ENCODE measurements around the gene MRLN.
"Not testable (repeated sequence)": the region's sequence is repeated elsewhere in the genome, so short reads cannot be mapped to it uniquely, and the experiment has no call there.

The MRLN gene

DNA sequence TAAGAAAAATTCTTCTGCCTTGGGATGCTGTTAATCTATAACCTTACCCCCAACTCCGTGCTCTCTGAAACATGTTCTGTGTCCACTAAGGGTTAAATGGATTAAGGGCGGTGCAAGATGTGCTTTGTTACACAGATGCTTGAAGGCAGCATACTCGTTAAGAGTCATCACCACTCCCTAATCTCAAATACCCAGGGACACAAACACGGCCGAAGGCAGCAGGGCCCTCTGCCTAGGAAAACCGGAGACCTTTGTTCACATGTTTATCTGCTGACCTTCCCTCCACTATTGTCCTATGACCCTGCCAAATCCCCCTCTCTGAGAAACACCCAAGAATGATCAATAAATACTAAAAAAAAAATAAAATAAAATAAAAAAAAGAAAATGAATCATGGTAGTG is 8.5 kb downstream of the MRLN start:
- not testable (repeated sequence) for DNase-seq

DNA sequence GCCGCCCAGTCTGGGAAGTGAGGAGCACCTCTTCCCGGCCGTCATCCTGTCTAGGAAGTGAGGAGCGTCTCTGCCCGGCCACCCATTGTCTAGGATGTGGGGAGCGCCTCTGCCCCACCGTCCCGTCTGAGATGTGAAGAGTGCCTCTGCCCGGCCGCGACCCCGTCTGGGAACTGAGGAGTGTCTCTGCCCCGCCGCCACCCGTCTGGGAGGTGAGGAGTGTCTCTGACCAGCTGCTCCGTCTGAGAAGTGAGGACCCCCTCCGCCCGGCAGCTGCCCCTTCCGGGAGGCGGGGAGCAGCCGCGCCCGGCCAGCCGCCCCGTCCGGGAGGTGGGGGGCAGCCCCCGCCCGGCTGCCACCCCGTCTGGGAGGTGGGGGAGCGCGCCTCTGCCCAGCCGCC is 9.1 kb downstream of the MRLN start:
- DNase-seq, result not testable (repeated sequence)

DNA sequence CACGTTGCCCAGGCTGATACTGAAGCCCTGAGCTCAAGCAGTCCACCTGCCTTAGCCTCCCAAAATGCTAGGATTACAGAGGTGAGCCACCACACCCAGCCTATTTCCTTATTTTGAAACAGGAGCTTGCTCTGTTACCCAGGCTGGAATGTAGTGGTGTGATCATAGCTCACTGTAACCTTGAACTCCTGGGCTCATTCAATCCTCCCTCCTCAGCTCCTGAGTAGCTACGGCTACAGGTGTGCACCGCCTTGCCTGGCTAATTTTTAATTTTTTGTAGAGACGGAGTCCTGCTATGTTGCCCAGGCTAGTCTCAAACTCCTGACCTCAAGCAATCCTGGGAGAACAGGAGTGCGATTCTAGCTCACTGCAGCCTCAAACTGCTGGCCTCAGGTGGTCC is 11.7 kb downstream of the MRLN start:
- DNase-seq, result no peak

DNA sequence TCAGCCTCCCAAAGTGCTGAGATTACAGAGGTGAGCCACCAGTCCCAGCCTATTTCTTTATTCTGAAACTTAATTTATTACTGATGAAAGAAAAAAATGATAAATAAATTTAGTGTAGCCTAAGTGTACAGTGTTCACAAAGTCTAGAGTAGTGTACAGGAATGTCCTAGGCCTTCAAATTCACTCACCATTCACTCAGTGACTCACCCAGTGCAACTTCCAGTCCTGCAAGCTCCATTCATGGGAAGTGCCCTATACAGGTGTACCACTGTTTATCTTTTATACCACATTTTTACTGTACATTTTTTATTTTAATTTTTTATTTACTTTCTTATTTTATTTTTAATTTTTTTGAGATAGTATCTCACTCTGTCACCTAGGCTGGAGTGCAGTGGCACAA is 12.2 kb downstream of the MRLN start:
- DNase-seq, result no peak

DNA sequence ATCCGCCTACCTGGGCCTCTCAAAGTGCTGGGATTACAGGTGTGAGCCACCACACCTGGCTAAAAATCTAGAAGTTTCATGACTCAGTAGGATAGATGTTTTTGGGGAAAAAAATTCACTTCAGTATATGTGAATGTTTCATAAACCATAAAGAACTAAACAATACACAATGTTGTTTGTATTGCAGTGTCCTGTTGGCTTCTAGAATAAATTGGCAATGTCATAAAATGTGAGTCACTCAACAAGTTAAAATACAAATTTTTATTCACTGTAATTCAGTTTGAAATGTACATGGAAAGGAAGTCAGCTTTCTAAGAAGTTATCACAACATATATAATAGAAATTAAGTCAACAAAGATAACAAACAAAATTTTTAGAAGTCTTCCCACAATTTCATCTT is 16.5 kb downstream of the MRLN start:
- DNase-seq, result no peak

DNA sequence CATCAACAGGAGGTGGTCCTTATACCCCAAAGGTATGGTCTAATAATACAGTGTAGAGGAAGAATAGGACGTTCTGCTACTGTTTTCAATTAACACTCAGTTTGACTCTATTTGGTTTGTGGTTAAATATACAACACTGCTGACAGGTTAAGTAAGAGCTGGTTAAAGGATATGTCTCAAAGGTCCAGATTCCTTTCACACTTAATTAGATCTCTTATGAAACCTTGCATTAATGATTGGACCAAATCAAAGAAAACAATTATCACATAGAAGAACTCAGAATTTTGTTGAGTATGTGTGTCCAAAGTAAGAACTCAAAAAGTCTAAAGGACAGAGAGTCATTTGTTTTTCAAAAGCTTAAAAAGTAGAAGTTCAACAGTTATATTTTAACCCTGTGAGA is 18.0 kb downstream of the MRLN start:
- DNase-seq, result no peak

DNA sequence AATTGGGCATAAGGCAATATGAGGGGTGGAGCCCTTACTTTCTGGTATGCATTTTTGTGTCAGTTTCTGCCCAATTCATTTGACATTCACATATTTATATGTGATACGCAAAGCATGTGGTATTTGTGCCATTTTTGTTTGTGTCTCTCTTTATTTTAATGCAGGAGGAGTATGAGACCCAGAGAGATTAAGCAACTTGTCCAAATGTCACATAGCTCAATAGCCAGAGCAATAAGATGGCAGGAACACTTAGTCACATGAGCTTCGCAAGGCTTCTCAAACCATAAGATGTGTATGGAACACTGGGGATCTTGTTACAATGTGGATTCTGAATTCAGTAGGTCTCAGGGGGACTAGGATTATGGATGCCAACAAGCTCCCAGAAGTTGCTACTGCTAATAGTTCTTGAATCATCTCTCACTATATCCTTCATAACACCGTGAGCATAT is 19.2 kb downstream of the MRLN start:
- DNase-seq, result no peak

DNA sequence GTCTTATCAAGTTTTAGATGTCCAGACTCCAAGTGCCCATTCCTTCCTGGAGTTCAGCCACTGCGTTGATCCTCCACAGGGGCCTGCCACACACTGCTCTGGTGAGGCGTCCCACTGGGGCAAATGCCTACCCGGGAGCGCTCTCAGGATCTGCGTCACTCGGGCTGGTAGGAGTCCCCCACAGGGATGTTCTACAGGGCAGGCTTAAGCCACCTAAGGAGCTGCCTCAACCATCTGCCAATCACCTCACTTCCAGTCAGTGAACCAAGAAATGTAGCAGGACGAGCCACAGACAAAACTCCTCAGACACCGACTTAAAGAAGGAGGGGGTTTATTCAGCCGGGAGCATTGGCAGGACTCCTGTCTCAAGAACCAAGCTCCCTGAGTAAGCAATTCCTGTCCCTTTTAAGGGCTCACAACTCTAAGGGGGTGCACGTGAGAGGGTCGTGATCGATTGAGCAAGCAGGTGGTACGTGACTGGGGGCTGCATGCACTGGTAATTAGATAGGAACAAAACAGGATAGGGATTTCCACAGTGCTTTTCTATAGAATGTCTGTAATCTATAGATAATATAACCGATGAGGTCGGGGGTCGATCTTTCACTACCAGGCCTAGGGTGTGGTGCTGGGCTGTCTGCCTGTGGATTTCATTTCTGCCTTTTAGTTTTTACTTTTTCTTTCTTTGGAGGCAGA is 19.8 kb downstream of the MRLN start:
- not testable (repeated sequence) for DNase-seq

DNA sequence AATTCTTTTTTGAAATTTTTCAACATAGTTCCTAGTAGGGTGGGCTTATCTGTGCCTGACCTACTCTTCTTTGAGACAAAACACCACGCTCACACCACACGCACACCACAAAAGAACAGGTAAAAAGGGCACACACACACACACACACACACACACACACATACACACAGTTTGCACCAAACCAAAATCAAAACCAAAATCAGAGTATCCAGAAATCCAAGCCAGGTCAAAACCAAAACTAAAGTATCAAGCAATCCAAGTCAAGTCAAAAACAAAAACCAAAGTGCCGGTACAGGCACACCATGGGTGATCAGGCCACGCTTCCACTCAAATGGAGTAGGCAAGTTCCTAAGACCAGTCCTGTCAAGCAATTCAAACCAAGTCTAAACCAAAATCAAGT is 20.4 kb downstream of the MRLN start:
- not testable (repeated sequence) for DNase-seq

DNA sequence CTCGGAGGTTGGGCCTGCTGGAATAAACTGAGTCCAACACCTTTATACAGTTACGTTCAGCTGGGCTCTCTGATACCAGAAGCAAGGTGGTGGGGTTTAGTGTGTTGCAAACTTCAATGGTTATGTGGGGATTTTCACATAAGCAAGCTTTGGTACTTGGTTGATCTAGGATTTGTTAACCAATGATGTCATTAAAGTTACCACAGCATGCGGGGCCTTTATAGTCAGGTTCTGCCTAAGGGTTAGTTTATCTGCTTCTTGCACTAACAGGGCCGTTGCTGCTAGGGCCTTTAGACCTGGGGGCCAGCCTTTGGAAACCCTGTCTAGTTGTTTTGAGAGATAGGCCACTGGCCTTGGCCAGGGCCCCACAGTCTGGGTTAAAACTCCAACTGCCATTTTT is 24.1 kb downstream of the MRLN start:
- not testable (repeated sequence) for DNase-seq

DNA sequence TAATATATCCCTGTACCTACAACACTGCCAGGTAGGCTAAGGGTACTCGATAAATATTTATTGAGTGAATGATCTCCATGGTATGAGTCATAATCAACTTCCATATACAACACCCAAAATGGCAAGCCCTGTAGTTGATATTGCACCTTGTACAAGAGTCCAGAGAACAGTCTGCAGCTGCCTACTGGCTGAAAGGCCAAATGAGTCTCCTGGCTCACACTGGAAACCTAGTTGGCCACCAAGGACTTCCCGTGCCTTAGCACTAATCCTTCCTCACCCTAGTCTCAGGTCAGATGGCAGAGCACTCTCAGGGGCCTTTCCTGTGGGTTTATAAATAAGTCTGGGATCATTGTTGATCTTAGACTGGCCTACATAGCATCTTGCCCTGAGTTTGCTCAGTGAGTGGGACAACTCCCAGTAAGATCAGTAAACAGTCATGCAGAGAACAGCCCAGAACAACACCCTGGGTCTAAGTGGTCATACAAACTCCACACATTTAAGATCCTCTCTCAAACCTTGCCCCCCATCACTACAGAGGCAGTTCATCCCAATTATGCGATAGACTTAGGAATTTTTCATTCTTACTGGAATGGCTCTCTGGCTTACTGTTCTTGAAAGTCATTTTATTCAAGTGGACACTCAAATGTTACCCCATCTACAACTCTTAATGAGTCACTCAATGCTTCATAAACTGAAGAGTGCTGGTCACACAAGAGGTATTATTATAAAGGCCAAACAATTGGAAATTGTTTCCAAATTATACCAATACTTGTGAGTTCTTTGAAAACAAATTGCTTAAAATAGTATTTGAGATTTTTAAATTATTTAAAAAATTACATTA is 28.9 kb downstream of the MRLN start:
- DNase-seq, result no peak

DNA sequence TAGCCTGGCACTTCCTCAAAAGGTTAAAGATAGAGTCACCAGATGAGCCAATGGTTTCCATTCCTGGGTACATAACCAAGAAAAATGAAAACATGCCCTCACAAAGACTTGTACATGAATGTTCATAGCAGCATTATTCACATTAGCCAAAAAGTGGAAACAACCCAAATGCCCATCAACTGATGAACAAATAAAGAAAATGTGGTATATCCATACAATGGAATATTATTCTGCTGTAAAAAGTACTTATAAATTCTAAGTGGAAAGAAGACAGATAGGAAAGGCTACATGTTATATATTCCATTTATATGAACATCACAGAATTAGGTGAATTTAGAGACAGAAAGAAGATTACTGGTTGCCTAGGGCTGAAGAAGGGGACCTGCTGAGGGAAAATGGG is 32.9 kb downstream of the MRLN start:
- no peak for DNase-seq

DNA sequence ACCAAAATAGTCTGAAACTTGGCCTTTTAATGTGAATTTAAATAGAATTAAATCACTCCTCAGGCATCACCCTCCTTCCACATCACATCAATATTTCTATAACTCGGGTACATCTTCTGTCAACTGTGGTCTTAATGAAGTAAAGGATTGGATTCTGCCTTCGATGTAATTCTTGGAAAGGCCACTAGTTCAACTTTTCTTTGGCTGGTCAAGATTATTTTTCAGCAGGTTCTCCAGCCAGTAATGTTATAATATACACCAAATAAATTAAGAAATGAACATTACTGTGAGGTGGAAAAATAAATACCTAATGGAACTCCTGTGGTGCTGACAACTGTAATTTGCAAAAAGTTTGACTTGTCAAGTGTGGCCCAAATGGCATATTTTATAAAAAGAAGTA is 33.9 kb downstream of the MRLN start:
- DNase-seq, result no peak

DNA sequence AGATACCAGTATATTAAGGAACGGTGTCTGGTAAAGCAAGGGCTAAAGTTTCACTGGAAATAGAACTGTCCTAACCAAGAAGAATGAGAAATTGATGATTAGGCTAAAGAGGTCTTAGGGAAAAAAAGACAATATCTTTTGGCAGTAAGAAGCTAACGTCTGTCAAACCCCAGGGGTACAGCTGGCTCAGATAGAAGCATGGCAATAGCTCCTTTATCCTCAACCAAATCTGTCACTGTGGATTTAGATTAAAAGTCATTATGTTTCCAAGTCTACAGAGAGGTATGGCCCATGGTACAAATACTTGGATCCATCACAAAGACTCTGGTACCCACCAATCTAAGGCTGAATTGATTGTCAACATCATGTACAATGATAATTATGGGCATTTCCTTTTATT is 35.0 kb downstream of the MRLN start:
- DNase-seq, result no peak

DNA sequence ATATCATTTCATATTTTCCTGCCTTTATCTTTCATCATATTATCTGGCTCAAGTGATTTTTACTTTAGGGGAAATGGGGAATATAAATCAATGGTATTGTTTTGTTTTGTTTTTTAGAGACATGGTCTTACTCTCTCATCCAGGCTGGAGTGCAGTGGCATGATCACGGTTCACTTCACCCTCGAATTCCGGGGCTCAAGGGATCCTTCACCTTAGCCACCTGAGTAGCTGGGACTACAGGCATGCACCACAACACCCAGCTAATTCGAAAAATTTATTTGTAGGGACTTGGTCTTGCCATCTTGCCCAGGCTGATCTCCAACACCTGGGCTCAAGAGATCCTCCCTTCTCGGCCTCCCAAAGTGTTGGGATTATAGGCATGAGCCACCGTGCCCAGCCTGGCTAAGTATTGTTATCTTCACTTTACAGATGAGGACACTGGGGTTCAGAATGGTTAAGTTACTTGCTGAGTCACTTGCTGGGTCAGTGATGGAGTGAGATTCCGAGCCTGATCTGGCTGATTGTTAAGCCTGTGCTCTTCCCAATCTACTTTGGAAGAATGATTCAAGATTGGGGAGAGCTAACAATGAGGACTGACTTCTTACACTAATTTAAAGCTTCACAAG is 39.9 kb downstream of the MRLN start:
- no peak for DNase-seq

DNA sequence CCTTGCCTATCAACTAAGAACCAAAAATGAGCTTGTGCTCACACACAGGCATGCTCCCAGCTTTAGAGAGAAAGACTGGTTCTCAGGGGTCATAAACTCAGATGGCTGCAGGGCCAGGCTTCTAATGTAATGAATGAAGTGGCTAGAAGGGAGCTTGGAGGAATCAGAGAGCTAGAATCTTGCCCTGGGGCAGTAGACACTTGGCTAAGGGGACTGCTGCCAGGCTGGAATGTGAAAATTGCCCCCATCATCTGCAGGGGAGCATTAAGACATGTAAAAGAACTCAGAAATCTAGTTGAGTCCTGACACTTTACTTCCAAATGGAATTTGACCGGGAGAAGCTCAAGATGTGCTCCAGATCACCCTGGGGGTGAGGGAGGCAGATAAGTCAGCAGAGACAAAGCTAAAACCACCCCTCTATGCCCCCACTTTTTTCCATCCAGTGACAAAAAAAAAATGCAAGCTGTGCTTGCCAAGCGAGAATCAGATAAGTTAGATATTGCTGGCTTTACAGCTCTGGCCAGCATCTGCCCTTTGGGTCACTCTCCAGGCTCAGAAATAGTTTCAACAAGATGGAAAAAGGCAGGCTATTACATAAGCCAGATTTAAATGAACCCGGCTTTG is 41.3 kb downstream of the MRLN start:
- no peak for DNase-seq

DNA sequence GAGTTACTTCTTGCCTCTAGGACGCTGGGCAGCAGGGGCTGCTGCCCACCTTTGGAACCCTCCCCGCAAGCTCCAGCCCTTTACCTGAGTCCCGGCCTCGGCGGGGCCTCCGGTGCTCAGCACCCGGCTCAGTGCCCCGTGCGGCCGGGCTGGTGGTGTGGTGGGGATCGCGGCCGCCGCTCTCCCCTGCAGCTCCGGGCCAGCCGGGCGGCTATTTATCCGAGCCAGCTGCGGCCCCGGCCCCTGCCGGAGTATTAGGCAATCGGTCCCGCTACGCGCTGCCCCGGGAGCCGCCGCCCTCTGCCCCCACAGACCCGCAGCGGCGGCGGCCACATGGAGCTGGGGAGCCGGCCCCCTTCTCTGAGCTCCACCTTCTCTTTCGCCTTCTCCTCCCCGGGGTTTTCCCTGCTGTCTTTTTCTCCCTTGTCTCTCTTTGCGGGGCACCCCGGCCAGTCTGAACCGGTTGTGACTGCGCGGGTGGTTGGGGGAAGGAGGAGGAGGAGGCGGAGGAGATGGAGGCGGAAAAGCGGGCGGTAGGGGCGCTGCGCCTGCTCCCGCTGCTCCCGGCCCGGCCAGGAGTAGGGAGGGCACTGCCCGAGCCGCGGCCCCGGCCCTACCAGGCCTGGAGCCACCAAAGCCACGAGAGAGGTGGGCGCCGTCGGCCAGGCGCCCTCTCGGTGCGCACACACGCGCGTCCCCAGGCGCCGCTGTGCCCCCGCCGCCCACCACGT is 43.7 kb downstream of the MRLN start, which contains the start of gene SLC16A9:
TSS of gene SLC16A9 (minus strand) at position 456 of the 731 bp plus-strand sequence. CDS start 25,559 bp downstream, outside the sequence.
- DNase-seq, result peak; percentile 68

DNA sequence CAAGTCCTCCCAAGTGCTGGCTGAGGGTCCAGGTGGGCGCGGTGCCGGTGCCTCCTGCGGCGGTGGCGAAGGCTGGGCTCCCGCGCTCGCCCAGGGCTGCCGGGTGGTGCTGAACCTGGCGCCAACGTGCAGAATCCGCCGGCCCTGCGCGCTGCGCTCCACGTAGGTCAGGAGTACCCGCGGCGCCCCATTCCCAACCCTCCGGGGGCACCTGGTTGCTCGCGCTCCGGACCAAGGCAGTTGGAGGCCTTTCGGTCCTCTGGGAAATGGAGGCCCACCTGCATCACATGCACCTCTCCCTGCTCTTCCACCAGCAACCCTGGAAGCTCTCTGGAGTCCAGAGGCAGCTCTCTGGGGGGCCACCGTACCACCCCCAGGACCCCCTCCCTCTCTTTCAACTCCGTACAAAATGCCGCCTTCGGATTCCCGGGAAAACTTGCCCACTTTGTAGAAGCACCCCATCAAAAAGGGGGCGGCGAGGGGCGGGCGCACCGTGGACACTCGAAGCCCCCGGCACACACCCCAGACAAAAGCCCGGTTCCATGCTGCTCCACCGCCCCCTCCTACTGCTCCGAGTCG is 44.4 kb downstream of the MRLN start:
- peak; percentile 55 for DNase-seq

DNA sequence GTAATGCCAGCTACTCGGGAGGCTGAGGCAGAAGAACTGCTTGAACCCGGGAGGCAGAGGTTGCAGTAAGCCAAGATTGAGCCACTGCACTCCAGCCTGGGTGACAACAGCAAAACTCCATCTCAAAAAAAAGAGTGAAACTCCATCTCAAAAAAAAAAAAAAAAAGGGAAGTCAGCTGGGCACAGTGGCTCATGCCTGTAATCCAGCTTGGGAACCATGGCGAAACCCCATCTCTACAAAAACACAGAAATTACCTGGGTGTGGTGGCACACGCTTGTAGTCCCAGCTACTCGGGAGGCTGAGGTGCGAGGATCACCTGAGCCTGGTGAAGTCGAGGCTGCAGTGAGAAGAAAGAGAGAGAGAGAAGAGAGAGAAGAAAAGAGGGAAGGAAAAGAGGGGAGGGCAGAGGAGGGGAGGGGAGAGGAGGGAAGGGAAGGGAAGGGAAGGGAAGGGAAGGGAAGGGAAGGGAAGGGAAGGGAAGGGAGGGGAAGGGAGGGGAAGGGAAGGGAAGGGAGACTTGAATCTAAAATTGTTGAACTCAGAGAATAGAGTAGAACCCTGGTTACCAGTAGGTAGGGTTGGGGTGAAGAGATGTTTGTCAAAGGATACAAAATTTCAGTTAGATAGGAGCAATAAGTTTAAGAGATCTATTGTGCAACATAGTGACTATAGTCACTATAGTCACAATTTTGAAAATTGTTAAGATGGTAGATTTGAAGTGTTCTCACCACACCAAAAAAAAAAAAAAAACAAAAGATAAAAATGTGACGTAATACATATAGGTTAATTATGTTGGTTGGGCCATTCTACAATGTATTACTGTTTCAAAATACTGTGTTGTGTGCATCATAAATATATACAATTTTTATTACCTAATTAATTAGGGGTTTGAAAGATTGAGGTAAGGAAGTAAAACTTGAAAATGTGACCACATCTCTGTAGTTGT is 46.1 kb downstream of the MRLN start:
- DNase-seq, result no peak

DNA sequence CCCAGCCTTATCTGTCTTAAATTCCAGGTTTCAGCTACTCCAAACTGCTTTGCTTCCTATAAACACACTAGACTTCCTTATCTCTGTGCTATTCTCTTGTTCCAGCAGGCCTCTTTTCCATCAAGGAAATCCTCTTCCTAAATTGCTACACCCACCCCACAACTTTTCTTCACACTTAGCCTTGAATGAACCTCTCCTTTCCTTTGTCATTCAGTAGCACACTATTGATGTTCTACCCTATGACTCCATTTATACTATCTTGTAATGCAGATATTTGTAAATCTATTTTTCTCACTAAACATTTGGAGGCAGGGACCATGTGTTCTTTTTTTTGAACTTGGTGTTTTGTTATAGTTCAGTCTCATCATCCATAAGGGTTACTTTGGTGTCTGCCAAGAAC is 47.3 kb downstream of the MRLN start:
- no peak for DNase-seq

DNA sequence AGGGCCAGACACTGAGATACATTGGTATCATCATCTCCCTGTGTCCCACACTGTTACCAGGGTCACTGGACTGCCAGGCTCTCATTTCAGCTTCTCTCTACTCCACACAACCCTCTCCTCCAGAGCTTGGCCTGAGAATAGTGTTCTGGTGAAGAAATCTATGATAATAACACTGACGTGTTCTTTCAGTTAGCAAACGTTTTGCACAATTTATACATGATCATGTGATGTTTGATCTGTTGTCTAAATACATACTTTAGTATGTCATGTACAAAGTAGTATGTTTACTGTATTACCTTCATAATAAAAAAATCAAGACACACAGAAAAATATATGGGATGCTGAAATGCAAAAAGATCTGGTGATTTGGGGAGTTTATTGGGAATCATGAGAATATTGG is 48.6 kb downstream of the MRLN start:
- no peak for DNase-seq
